GM19240 (cell line): ENCODE results near the gene CASP1.
"Not testable (repeated sequence)": the region's sequence is repeated elsewhere in the genome, so short reads cannot be mapped to it uniquely, and the experiment has no call there.

ENCODE experiments used
- DNase-seq: peaks from one replicate; pipeline ENCODE4 v3.0.0; 2011; ENCODE audit warnings: low spot score; ENCODE audit not compliant: insufficient read length

Gene CASP1

GRCh38 chr11:105034813-105035620 is at the start of gene CASP1:
Gene CASP1, minus strand, starts transcription at chr11:105035144. Its CDS starts 31 bp downstream, at chr11:105035113.
- no peak for DNase-seq

DNA sequence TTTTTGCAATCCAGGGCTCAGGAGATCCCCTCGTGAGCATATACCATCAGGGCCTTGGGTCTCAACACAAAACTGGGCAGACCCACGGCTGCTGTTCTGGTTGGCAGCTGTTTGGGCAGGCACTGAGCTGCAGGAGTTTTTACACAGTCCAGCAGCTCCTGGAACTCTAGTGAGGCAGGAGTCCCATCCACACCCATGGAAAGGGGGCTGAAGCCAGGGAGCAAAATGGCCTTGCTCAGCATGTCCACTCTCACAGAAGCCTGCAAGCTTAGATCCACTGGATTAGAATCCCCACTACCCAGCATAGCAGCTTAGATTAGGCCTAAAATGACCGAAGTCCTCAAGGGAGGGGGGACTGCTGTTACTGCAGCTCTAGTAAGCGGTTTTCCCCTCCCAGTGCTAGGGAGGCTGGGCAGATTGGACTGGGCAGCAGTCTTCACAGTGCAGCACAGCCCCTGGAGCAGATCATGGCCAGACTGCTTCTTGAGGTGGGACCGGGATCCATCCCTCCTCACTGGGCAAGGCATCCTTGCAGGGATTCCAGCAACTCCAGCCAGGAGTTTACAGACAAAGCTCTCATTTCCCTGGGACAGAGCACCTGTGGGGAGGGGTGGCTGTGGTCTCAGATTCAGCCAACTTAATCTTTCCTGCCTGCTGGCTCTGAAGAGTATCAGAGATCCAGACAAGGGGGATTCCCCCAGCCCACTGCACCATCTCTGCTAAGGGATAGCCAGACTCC is 46.6 kb upstream of the CASP1 start:
- no peak for DNase-seq

DNA sequence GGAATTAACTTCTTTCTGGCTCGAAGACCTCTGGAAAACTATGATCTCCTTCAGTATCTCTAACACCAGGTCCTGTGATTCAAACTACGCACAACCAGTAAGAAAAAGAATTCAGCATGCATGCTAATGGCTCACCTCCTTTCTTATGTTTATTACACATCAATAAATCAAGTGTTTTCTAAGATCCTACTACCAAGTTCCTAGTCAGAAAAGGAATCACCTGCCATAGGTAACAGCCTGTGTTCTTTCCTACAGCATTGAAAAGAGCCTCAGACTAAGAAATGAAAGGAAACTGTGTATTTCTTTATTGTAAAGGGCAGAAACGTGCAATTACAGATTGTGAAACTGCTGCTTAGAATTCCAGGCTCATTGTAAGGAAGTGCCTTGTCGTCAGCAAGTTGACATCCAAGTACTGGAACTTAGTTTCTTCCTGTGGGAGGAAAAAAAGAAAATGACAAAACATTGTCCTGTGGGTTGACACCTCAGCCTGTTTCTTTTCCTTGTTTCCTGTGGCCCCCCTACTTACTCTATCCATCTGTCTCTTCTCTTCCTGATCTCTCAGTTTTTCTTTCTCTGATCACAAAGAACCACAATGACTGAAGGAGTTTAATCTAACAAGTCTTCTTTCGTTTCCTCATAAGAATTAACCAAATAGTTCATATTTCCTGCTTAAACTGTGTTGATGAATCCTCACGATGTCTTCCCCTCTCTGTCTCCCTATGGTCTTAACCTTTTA is 45.4 kb upstream of the CASP1 start:
- not testable (repeated sequence) for DNase-seq

DNA sequence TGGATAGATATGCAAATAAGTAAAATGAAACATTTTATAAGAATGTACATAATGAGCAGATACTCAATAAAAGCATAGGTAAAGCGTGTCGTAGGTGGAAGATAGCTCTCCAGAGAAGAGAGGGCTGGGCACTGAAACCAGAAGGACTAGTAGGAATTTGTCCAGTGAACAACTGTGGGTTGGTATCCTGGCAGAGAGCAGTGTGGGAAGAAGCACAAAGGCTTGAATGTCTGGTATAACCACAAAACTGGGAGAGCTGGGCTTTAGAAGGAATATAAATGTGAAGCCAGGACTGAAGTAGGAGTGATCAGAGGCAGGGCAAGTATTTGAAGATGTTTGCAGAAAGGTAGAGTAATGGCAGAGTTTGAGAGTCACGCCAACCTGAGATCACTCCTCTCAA is 43.3 kb upstream of the CASP1 start:
- no peak for DNase-seq

DNA sequence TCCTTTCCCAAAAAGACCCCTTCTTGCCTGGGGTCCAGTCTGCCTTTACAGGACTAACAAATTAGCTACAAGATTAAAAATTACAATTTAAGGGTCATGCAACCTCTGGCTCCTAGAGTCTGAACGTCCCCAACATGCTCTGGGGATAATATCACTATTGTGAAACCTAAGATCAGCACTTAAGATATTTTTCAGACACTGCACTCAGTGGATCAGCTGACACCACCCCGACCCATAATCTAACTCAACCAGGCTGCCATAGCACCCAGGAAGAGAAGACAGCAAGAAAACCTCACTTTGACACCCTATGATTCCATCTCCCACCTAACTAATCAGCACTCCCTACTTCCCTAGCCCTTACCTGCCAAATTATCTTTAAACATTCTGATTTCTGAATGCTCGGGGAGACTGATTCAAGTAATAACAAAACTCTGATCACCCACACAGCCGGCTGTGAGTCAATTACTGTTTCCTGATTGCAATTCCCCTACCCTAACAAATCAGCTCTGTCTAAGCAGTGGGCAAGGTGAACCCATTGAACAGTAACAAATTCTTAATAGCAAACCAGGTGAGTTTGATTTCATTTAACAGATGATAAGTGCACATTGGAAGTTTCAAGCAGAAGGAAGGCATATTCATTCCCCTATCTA is 42.3 kb upstream of the CASP1 start:
- not testable (repeated sequence) for DNase-seq

- no peak for DNase-seq
Measured at GRCh38 chr11:105074166-105074530, 39.2 kb upstream of the CASP1 start.

- DNase-seq = no peak
Measured at GRCh38 chr11:105073456-105074165, 38.7 kb upstream of the CASP1 start.

DNA sequence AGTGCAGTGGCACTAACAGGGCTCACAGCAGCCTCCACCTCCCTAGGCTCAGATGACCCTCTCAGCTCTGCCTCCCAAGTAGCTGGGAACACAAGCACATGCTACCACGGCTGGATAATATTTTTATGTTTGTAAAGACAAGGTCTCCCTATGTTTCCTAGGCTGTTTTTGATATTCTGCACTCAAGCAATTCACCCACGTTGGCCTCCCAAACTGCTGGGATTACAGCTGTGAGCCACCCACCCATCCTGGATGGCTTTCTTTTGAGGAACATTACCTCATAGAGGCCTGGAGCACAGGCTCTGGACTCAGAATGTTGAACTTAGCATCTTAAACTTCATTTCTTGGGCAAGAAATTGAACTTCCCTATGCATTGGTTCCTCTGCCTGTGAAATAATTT is 37.1 kb upstream of the CASP1 start:
- not testable (repeated sequence) for DNase-seq

- DNase-seq = no peak
Measured at GRCh38 chr11:105071089-105071732, 36.3 kb upstream of the CASP1 start.

- no peak for DNase-seq
Measured at GRCh38 chr11:105070306-105070705, 35.4 kb upstream of the CASP1 start.

GRCh38 chr11:105069749-105070148 is 34.8 kb upstream of the CASP1 start:
- DNase-seq = not testable (repeated sequence)

GRCh38 chr11:105063245-105063941 is 28.4 kb upstream of the CASP1 start:
- DNase-seq = not testable (repeated sequence)

GRCh38 chr11:105057432-105057831 is 22.5 kb upstream of the CASP1 start:
- DNase-seq = no peak

GRCh38 chr11:105056446-105056845 is 21.5 kb upstream of the CASP1 start:
- DNase-seq = no peak

GRCh38 chr11:105054723-105055493 is 20.0 kb upstream of the CASP1 start:
- no peak for DNase-seq

- no peak for DNase-seq
Measured at GRCh38 chr11:105052487-105052886, 17.5 kb upstream of the CASP1 start.

- DNase-seq = no peak
Measured at GRCh38 chr11:105051559-105051958, 16.6 kb upstream of the CASP1 start.

GRCh38 chr11:105049481-105049880 is 14.5 kb upstream of the CASP1 start:
- DNase-seq = no peak
